ENCODE measurements around the gene MCC. TPM values are rescaled to one million over a fixed set of nuclear protein-coding genes. Genes with fewer than 3 reads are reported as not detected.
A peak's percentile ranks its signal among the peaks of the same experiment; 100 is the strongest.

Gene MCC
- total RNA-seq, 1 donor from 2014 or later, result 31.9 TPM

DNA sequence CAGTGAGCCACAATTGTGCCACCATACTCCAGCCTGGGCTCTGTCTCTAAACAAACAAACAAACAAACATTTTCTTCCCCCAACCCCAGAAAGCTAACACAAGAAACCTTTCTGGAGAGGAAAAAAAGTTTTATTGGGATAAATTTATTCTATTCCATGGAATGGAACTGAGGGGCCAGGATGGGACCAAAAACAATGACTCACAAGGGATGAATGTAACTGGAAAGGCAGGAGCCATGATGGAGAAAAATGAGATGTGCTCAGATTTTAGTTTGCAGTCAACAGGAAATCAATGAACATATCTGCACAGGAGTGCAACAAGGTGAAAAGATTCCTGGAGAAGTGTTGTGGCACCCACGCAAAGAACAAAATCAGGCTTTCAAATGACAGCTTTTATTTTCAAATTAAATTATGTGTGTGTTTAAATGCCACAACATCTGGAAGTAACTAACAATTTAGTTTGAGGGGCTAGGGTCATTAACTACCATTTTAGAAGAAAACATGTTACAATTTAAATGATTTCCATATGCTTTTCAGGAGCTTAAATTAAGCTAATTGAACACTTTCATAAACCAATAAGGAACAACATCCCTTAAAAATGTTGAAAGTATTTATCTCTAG lies 262.0 kb downstream of the MCC start:
- ATAC-seq (no peak), DNase-seq (ENCODE audit: missing footprints) (no peak)

DNA sequence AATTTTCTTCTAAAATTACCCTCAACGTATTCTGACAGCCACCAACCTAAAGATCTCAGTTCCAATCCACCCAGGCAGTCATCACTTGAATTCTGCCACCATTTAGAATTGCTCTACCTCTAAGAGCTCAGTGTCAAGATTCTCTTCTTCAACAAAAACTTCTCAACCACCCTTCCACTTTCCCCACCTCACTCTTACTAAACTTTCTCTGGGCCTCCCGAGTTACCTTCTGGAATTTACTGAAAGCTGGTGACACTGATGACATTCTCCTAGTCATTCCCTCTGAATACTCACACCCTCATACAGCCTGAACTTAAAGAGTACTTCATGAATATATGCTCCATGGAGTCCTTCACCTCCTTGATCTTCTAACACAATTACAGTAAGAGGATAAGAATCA lies 263.0 kb downstream of the MCC start:
- DNase-seq (ENCODE audit: missing footprints) (no peak), ATAC-seq (no peak)
- intact Hi-C loops (cut with DNase I), result no loop called here

More for the DNA sequence above, 262.0 kb downstream of the MCC start:
- intact Hi-C loops (cut with DNase I), result no loop called here

GRCh38 chr5:113224605-113225065 lies 263.6 kb downstream of the MCC start:
- DNase-seq (ENCODE audit: missing footprints) (no peak), ATAC-seq (no peak)
- intact Hi-C loops (cut with DNase I), result no loop called here

- ATAC-seq (no peak), DNase-seq (ENCODE audit: missing footprints) (no peak)
- intact Hi-C loops (cut with DNase I), result no loop called here
These were observed 264.2 kb downstream of the MCC start for GRCh38 chr5:113223831-113224604.

- intact Hi-C loops (cut with DNase I), result no loop called here
- no peak for ATAC-seq
- DNase-seq (ENCODE audit: missing footprints), result no peak
These were observed 264.9 kb downstream of the MCC start for GRCh38 chr5:113223315-113223714.

DNA sequence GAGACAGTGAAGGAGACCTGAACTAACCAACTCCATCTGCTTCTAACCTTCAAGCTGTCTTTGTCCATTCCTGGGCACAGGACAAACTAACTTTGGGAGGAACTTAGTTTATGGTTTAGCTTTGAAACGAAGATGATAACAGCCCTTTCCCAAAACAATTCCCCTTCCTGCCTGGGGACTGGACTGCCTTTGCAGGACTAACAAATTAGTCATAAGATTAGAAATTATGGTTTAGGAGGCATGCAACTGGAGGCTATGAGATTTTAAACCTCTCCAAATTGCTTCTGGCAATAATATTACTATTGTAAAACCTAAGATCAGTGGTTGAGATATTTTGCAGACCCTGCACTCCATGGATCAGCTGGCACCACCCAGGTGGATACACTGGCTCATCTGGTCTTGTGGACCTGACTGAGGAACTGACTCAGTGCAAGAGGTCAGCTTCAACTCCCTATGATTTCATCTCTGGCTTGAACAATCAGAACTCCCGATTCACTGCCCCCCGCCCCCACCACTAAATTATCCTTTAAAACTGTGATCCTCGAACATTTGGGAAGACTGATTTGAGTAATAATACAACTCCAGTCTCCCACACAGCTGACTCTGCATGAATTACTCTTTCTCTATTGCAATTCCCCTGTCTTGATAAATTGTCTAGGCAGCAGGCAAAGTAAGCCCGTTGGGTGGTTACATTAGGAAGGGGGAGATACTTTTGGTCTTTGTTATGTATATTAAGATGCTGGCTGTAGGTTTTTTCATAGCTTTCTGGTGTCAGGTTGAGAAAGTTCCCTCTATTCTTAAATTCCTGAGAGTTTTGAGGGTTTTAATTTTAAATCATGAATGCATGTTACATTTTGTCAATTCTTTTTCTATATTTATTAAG lies 266.7 kb downstream of the MCC start:
- no peak for ATAC-seq
- intact Hi-C loops (cut with DNase I), result no loop called here
- no peak for DNase-seq (ENCODE audit: missing footprints)

DNA sequence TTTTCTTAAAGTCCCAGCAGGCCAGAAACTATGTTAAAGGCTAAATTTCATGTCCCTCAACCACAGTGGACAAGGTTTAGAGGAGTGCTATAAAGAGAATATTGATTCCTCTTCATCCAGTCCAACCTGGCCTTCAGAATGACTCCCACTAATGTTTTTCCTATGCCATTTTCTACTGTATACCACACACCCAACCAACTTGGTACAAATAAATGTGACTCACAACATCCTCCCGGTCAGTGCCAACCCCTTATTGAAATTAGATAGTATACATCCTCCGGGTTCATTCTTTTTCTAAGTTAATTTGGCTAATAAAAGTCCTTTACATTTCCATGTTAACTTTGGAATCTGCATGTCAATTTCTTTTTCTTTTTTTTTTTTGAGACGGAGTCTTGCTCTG lies 268.6 kb downstream of the MCC start:
- ATAC-seq (no peak), DNase-seq (ENCODE audit: missing footprints) (no peak)
- intact Hi-C loops (cut with DNase I), result loop anchor here (2.0 to 5.0 kb wide), 2 partner anchors 33 to 75 kb away; no protein-coding TSS in a partner anchor

GRCh38 chr5:113218906-113219517 lies 269.2 kb downstream of the MCC start:
- ATAC-seq, result no peak
- intact Hi-C loops (cut with DNase I), result loop anchor here (2.0 to 5.0 kb wide), 2 partner anchors 33 to 76 kb away; no protein-coding TSS in a partner anchor

GRCh38 chr5:113218200-113218599 lies 270.1 kb downstream of the MCC start:
- DNase-seq (ENCODE audit: missing footprints) (peak; percentile 77), ATAC-seq (peak; percentile 82)
- intact Hi-C loops (cut with DNase I), result loop anchor here (2.0 to 5.0 kb wide), 2 partner anchors 34 to 77 kb away; no protein-coding TSS in a partner anchor

More at GRCh38 chr5:113218906-113219517, 269.2 kb downstream of the MCC start:
- DNase-seq (ENCODE audit: missing footprints), result no peak

GRCh38 chr5:113217619-113218184 lies 270.6 kb downstream of the MCC start:
- intact Hi-C loops (cut with DNase I), result loop anchor here (2.0 to 5.0 kb wide), 2 partner anchors 35 to 77 kb away; no protein-coding TSS in a partner anchor
- no peak for DNase-seq (ENCODE audit: missing footprints)
- ATAC-seq, result peak; percentile 75

DNA sequence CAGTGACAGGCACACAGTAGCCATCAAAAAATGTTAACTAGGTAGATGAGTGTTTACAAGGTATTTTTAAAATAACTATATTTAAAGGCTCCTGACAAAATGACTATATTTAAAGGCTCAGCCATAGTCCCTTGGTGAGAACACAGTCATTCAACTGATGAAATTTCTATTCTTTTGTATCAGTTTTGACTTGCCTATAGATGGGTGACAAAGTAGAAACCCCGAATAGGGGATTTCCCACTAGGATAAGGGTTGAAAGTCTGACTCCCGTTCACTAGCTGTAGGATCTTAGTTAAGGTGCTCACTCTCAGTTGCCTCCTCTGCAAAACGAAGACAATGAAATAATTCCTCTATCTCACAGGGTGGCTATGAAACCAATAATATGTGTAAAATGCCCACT lies 271.7 kb downstream of the MCC start:
- no peak for ATAC-seq
- intact Hi-C loops (cut with DNase I), result loop anchor here (5.0 kb wide), 1 partner anchor 36 kb away; no protein-coding TSS in a partner anchor
- DNase-seq (ENCODE audit: missing footprints), result no peak

DNA sequence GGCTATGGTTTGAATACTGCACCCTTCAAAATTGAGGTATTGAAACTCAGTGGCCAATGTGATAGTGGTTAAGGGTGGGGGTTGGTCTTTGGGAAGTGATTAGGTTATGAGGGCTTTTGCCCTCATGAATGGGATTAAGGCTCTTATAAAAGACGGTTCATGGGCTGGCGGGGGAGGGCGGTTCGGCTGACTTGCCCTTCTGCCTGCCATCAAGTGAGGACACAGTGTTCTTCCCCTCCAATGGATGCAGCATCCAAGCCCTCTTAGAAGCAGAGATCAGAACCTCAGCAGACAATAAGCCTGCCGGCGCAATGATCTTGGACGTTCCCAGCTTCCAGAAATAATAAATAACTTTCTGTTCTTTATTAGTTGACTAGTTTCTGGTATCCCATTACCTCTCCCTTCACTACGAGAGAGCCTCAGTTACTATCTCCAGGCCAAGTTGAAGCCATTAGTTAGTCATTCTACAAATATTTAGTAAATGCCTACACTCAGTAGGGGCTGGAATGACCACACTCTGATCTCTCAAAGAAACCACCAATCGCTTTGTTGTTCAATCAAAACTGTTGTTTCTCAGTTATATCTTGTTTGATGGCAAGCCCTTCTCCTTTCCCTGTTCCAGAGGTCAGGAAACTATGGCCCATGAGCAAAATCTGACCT lies 272.7 kb downstream of the MCC start:
- ATAC-seq (no peak), DNase-seq (ENCODE audit: missing footprints) (no peak)
- intact Hi-C loops (cut with DNase I), result loop anchor here (5.0 kb wide), 1 partner anchor 37 kb away; no protein-coding TSS in a partner anchor

- ATAC-seq (no peak), DNase-seq (ENCODE audit: missing footprints) (no peak)
- intact Hi-C loops (cut with DNase I), result loop anchor here (5.0 kb wide), 1 partner anchor 38 kb away; no protein-coding TSS in a partner anchor
These were observed 273.5 kb downstream of the MCC start for GRCh38 chr5:113214606-113215323.

DNA sequence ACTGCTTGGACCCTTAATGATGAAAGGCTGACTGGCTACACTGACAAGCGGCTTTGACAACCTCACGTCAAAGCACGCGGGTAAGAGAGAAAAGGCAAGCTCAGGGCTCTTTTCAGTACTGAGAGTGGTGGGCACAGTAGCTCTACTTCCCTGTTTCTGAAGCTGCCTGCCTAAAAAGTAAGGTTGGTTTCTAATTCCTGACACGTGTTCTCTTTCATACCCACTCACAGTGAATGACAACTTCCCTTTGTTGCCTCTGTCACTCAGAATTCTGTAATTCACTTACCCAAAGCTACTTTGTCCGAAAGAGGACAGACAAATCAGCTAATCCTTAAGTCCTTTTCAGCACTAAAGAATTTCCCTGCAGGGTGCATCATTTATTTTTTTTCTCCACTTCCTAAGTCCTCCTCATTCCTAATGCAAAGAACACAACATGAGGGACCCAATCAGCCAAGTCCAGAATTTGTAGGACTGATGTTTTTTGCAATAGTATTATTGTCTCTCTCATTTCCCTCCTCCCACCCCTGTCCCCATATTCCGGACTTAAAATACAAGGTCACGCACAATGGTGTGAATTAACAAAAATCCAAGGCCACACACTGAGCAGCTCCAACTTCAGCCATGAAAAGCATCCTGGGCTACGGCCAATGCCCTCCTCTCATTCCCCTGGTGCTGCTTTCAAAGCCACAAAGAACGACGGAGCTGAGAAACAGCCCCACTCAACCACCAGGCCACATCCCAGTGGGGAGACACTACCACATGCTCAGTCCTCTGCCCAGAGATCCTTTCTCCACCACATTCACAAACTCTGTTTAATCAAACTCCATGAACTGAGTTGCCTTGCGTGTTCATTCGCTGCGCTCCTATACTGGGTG lies 274.5 kb downstream of the MCC start:
- DNase-seq (ENCODE audit: missing footprints), result no peak
- intact Hi-C loops (cut with DNase I), result no loop called here
- no peak for ATAC-seq

DNA sequence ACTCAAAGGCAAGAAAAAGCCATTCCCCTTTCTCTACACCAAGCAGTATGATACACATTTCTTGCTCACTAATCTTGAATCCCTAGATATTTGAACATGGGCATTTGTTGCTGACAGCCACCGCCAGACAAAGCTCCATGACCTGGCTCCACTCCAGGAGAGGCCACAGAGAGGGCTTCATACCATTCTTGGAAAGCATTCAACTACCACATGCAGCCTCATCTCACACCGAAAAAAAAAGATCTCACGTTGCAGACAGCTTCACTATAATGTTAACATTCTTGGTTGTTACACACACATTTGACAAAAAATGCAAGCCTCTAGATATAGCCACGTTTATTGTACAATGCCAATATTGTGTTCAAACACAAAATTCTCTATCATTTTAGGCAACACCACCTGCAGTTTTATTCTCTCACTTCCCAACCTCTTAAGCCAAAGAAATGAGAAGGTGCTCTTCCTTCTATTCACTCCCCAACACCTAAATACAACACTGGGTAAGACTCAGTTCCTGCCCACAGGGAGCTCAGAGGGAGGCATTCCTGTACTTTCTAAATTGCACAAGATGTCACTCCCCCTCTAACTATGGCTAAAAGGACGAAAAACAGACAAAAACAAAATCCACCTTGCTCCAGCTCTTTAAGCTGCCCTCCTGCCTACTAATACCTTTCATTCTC lies 275.9 kb downstream of the MCC start:
- DNase-seq (ENCODE audit: missing footprints), result no peak
- intact Hi-C loops (cut with DNase I), result no loop called here
- peak; percentile 24 for ATAC-seq

GRCh38 chr5:113209498-113209897 lies 278.8 kb downstream of the MCC start:
- intact Hi-C loops (cut with DNase I), result no loop called here
- ATAC-seq (no peak), DNase-seq (ENCODE audit: missing footprints) (no peak)

Measured in Right ventricle myocardium inferior (tissue), 1 donor.